ENCODE measurements around the gene DMD.
A peak's percentile ranks its signal among the peaks of the same experiment; 100 is the strongest.

Gene DMD

GRCh38 chrX:31464306-31464915 lies 1746.9 kb downstream of the DMD start:
- intact Hi-C loops (cut with DNase I) = no loop called here
- DNase-seq = no peak

DNA sequence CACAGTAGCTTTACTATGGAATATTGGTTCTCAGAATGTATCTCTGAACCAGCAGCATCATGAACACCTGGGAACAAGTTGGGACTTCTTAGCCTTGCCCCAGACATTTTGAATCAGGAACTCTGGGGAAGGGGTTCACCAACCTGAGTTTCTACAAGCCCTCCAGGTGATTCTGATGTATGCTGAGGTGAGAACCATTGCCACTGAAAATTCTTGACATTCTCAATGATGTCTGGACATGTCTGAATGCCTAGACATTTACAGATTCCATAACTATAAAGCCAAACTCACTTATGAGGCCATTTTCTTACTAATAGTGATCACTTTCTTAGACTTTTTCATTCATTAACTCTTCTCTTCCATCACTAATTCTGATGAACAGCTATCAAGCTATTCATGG lies 1750.1 kb downstream of the DMD start:
- intact Hi-C loops (cut with DNase I) = no loop called here
- DNase-seq = no peak

DNA sequence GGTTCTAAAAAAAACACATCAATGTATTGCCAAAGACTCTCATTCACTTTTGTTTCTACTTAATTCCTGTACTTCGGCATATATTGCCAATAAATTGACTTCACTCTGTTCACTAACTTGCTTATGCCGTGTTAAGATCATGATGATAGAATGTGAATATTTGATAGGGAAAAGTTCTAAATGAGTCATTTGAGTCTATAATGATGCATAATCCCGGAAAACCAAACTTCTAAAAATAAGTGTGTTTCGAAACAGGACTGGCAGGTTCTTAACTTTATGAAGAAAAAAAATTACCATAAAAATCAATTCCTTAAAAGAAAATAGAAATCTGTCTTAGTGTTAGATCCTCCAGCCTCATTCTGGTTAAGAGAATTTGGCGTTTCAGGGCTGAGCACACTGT lies 1752.0 kb downstream of the DMD start:
- no peak for DNase-seq
- intact Hi-C loops (cut with DNase I) = no loop called here

DNA sequence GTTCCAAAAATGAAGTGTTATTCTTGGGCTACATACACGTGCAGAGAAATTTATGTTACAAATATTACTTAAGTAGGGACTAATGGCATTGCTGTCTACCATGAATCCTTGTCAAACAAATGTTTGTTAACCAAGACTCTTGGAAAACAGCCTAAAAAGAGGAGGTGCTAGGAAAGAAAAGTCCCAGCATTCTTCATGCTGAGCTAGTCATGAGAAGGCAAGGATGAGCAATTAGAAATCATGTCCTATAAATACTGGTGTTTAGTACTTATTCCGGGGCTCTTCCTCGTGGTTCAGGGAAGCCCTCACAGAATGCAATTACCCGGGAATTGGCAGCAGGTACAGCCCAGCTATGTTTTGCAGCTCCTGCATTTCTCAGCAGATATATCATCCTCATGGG lies 1761.4 kb downstream of the DMD start:
- DNase-seq = no peak

DNA sequence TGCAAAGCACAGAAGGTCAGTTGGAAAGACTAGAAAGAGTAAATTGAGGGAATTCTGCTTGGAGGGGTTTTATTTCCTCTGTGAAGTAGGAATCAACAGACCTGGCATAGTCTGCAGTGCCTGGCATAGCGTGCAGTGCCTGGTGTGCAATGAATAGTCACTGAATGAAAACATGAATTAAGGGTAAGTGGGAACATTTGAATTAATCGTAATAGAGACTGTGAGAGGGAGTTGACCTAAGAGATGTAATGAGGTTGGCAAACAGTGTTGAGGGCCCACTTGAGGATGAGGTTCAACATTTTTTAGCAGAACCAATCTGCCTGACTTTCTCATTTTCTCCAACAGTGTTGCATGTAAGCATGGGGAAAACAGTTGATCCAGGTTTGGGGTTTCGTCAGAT lies 1762.3 kb downstream of the DMD start:
- no peak for DNase-seq

More for the DNA sequence above, 1761.4 kb downstream of the DMD start:
- intact Hi-C loops (cut with DNase I) = no loop called here

GRCh38 chrX:31445542-31445941 lies 1765.8 kb downstream of the DMD start:
- intact Hi-C loops (cut with DNase I) = no loop called here
- no peak for DNase-seq

More for the DNA sequence above, 1762.3 kb downstream of the DMD start:
- intact Hi-C loops (cut with DNase I) = no loop called here

GRCh38 chrX:31443654-31444053 lies 1767.7 kb downstream of the DMD start:
- intact Hi-C loops (cut with DNase I) = no loop called here

DNA sequence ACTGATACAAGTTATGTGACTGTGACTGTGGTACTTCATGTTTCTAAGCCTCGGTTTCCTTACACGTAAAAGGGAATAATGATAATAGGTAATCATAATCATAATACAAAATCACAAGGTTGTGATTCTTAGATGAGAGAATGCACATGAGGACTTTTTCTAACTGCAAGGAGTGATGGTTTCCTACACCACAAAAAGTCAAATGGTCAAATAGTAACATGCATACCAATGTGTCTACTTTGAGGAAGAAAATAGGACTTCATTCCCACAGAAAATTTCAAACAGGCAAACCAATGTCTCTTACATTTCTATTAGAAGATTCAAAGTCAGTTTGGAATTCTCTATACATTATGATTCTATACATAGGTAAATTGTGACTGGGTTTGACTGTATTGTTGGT lies 1770.8 kb downstream of the DMD start:
- intact Hi-C loops (cut with DNase I) = no loop called here

More at GRCh38 chrX:31443654-31444053, 1767.7 kb downstream of the DMD start:
- DNase-seq = no peak

GRCh38 chrX:31436424-31436823 lies 1774.9 kb downstream of the DMD start:
- intact Hi-C loops (cut with DNase I) = no loop called here

More for the DNA sequence above, 1770.8 kb downstream of the DMD start:
- no peak for DNase-seq

GRCh38 chrX:31435592-31435991 lies 1775.8 kb downstream of the DMD start:
- DNase-seq = peak in 37 of 42 donors; percentile 1 to 62 (median 22)
- intact Hi-C loops (cut with DNase I) = no loop called here

More at GRCh38 chrX:31436424-31436823, 1774.9 kb downstream of the DMD start:
- no peak for DNase-seq

DNA sequence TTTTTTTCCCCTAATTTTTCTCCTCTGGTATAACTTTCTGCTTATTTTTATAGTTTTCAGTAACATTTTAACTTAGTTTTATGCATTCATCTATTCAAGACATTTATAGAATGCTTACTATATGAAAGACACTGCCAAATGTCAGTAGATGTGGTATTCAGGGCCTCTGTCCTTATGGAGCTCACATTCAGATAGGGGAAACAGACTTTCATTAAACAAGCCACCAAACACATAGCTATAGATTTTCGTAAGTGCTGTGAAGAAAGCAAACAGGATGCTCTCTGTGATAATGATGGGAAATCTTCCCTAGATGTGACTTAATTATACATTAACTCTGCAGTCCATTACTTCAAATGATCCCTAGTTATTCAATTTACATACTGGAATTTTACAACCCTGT lies 1777.5 kb downstream of the DMD start:
- DNase-seq = no peak
- intact Hi-C loops (cut with DNase I) = no loop called here

- intact Hi-C loops (cut with DNase I) = no loop called here
- no peak for DNase-seq
Measured at GRCh38 chrX:31429915-31430314, 1781.4 kb downstream of the DMD start.

- DNase-seq = peak in 34 of 42 donors; percentile 5 to 75 (median 32)
- intact Hi-C loops (cut with DNase I) = no loop called here
Measured at GRCh38 chrX:31423609-31424189, 1787.7 kb downstream of the DMD start.

DNA sequence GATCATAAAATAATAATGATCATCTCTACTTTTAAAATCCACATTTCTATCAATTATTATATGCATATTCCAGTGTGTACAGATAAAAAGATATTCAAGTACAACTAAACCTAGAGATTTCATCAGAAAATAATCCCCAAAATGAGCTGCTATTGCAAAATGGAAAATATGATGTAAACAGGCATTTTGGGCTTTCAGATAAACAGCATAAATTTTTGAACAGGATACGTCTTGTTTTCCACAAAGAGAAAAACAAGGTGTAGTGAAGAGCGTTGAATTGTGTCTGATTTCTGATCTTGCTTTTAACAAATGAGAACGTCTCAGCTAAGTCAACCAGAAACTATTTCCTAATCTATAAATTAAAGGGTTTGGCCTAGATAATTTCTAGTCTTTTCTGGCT lies 1789.9 kb downstream of the DMD start:
- intact Hi-C loops (cut with DNase I) = no loop called here

GRCh38 chrX:31420711-31421151 lies 1790.6 kb downstream of the DMD start:
- no peak for DNase-seq
- intact Hi-C loops (cut with DNase I) = no loop called here

More for the DNA sequence above, 1789.9 kb downstream of the DMD start:
- DNase-seq = no peak

GRCh38 chrX:31420302-31420701 lies 1791.0 kb downstream of the DMD start:
- intact Hi-C loops (cut with DNase I) = no loop called here
- DNase-seq = no peak

DNA sequence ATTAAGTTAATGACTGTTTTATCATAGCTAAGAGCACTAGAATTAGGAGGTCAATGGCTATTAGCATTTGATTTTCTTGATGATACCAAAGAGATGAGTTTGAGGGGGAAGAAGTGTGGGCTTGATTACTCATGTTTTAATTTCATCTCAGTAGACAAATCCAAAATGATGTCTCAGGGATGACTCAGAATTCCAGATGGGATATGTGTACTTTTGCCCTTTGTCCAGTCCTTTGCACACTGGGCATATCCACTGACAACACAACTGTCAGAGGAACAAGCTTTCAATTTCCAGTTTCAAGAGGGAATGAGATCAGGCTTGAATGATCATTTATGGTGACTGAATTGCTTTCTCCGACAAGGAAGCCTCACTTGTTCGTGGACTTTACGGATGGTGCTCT lies 1814.2 kb downstream of the DMD start:
- intact Hi-C loops (cut with DNase I) = no loop called here

GRCh38 chrX:31392513-31392912 lies 1818.8 kb downstream of the DMD start:
- intact Hi-C loops (cut with DNase I) = no loop called here

More for the DNA sequence above, 1814.2 kb downstream of the DMD start:
- DNase-seq = no peak

GRCh38 chrX:31388946-31389345 lies 1822.4 kb downstream of the DMD start:
- no peak for DNase-seq
- intact Hi-C loops (cut with DNase I) = no loop called here

More at GRCh38 chrX:31392513-31392912, 1818.8 kb downstream of the DMD start:
- DNase-seq = no peak

DNA sequence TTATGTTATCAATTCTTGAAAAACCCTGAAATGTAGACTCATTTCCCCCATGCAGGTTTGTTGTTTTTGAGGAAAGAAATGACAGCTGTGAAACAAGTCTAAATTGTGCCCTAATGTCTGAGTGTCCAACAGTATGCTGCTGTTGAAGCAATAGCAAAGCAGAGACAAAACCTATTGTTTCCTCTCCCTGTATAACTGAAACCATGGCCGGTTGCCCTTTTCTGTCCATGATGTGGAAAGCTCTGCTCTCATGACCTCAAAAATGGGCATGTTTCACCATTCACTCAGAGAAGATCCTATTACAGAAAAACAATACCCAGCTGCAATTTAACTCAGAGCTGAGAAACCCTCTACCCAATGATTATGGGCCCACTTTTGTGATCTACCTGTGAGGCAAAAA lies 1826.9 kb downstream of the DMD start:
- DNase-seq = peak in 17 of 42 donors; percentile 6 to 67 (median 19)
- intact Hi-C loops (cut with DNase I) = no loop called here

DNA sequence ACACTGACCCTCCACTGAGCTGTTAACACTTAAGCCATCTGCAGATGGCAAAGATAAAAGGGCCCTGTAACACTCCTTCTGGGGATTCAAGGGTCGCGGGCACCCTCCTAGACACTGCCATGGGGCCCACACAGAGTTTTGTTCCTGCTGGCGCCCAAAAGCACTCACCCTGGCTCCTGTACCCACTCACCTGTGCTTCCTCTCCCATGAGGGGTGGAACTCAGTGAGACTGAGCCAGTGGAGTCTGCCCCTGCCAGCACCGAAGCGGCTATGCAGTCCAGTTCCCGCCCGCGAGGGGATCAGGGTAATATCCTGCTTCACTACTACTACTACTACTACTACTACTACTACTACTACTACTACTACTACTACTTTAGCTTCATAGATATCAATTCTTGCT lies 1827.4 kb downstream of the DMD start:
- DNase-seq = no peak

More for the DNA sequence above, 1827.4 kb downstream of the DMD start:
- intact Hi-C loops (cut with DNase I) = no loop called here

All from head of caudate nucleus (tissue), 42 donors.